Activated naive CD8-positive, alpha-beta T cell (primary cell): ENCODE measurements around the gene SLIT3.

ENCODE experiments used
- H3K27ac Mint-ChIP-seq: one replicate; pipeline ENCODE4 v1.8.0; 2021; ENCODE audit warnings: mixed read lengths
- H3K27me3 Mint-ChIP-seq: one replicate; pipeline ENCODE4 v1.8.0; 2021; ENCODE audit warnings: mixed read lengths
- H3K36me3 Mint-ChIP-seq: one replicate; pipeline ENCODE4 v1.8.0; 2021; ENCODE audit warnings: mixed read lengths
- H3K4me1 Mint-ChIP-seq: one replicate; pipeline ENCODE4 v1.8.0; 2021; ENCODE audit warnings: low read depth, mixed read lengths
- H3K4me3 Mint-ChIP-seq: one replicate; pipeline ENCODE4 v1.8.0; 2021; ENCODE audit warnings: mild to moderate bottlenecking, mixed read lengths
- H3K9me3 Mint-ChIP-seq: one replicate; pipeline ENCODE4 v1.8.0; 2021; ENCODE audit warnings: low read depth, mixed read lengths

SLIT3 gene

DNA sequence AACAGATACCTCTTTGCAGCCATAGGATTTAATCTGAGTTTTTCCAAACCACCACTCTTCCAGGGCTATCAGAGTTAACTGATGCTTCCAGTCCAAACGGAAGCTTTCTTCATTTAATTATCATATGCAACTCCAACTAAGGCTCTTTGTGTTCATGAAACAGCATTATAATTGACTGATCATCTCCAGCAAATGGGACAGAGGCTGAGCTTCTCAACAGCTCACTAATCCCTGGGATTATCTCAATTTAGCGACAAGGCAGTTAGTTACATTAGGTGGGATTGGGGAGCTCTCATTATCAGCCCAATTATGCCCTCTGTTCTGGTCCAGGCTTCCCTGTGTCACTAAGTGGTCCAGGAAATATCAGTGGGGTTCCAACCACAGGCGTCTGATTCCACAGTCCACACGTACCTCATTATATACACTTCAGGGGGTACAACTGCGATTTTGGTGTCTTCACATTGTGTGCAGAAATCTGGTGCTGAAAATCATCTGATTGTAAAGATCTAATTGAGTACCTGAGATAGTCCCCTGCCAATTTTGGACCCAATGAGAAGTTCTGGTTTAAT, 408.2 kb downstream of the SLIT3 start:
- H3K4me1 Mint-ChIP-seq = no peaks in the 10 kb centered on the region
- no peak overlapping the region for H3K27ac Mint-ChIP-seq
- H3K4me3 Mint-ChIP-seq = no peak overlapping the region
- peaks cover 1% of the 10 kb centered on the region for H3K27me3 Mint-ChIP-seq
- H3K9me3 Mint-ChIP-seq = no peaks in the 10 kb centered on the region
- no peaks in the 10 kb centered on the region for H3K36me3 Mint-ChIP-seq

DNA sequence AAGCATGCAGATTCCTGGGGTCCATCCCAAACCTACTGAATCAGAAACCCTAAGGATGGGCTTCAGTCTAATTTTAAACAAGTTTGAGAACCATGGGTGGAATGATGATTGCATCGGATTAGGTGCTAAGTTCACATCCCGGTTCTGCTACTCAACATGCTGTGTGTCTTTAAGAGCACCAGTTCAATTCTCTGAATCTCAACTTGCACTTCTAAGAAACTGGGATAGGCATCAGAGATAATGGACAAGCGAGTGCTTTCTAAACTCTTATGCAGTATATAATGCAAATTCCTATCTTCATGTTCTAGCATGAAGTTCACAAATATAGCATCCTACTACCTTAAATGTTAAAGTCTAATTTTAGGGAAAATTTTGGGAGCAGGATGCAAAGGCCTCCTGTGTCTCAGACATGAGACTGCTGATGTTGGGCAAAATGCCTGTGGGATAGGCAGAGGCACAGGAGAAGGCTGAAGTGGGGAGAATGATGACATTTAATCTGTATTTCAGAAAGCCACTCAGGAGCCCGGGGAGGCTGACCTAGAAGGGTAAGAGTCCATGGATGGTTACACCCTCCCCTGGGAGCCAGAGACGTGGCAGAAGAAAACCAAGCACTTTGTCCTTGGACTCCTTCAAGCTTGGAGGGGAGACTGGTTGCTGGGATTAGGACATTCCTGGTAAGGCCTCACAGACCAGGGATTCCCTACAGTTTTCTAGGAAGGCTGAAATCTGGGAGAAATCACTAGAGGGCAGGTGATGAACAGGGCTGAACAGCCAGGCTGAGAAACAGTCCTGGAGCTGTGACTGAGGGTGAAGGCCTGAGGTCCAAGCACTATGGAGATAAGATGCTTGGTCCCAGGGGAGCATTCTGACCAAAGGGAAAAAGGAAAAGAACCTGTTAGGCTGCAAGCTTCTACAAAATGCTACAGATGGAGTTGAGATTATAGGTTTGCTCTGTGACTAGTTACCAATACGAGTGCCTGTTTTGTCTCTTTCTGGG, 409.8 kb downstream of the SLIT3 start:
- Mint-ChIP-seq H3K27ac (no peak overlapping the region), H3K36me3 (no peaks in the 10 kb centered on the region)

DNA sequence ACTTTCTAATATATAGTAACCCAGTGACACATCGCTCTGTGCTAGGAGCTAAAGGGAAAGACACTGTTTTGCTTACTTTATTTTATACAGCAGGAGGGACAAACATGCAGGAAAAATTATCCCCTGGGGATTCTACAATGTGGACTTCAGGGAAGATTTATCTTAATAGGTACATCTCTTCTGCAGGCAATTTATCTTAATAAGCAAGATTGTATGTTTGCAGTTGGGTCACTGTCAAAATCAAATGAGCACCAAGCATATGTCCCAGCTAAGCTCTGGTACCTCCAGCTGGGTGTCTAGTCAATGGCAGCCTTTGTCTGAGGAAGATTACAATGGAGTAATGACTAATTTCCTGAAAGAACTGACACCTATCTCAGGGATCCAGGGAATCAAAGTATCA, 411.9 kb downstream of the SLIT3 start:
- Mint-ChIP-seq H3K4me3 (no peak overlapping the region), H3K9me3 (no peaks in the 10 kb centered on the region), H3K27me3 (peaks cover 2% of the 10 kb centered on the region), H3K27ac (no peak overlapping the region), H3K36me3 (no peaks in the 10 kb centered on the region), H3K4me1 (no peaks in the 10 kb centered on the region)

More for the DNA sequence above, 409.8 kb downstream of the SLIT3 start:
- Mint-ChIP-seq H3K27me3 (peaks cover 2% of the 10 kb centered on the region), H3K4me1 (no peaks in the 10 kb centered on the region), H3K4me3 (no peak overlapping the region), H3K9me3 (no peaks in the 10 kb centered on the region)

DNA sequence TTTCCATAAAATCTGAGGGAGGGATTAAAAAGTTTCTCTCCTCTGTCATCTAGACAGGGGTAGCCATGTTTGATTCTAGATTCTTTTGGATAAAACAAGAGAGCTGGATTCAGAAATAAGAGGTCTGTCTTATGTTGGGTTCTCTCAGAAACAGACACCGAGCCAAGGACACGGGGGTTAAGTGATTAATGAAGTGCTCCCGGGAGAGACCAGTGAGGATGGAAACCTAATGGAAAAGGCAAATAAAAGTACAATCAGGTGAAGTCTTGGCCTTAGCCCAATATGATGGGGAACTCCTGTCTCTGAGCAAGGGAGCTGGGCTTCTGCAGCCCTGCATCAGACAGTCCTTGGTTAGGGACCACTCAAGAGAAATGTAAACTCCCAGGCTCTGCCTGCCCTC, 413.0 kb downstream of the SLIT3 start:
- Mint-ChIP-seq H3K4me3 (no peak overlapping the region), H3K27ac (no peak overlapping the region), H3K27me3 (peaks cover 2% of the 10 kb centered on the region), H3K4me1 (no peaks in the 10 kb centered on the region), H3K9me3 (no peaks in the 10 kb centered on the region), H3K36me3 (no peaks in the 10 kb centered on the region)

DNA sequence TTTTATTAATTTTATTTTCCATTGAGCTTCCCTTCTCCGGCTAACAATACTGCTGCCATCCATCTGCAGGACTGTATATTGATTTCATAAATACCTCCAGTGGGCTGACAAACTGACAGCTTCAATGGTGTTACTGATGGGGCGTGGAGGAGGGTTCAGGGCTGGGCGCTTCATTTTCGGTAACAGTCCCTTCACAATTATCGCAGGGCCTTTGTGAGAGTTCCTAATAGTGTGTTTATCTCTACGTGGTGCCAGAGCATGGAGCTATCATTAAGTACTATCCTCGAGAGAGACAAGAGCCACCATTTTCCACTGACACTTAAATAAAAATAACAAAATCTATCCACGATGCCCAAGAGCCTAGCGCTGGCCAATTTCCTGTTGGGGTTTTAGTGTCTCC, 414.8 kb downstream of the SLIT3 start:
- H3K9me3 Mint-ChIP-seq = no peaks in the 10 kb centered on the region
- H3K27ac Mint-ChIP-seq = no peak overlapping the region
- no peaks in the 10 kb centered on the region for H3K36me3 Mint-ChIP-seq
- H3K4me3 Mint-ChIP-seq = no peak overlapping the region
- peaks cover 2% of the 10 kb centered on the region for H3K27me3 Mint-ChIP-seq
- H3K4me1 Mint-ChIP-seq = no peaks in the 10 kb centered on the region

DNA sequence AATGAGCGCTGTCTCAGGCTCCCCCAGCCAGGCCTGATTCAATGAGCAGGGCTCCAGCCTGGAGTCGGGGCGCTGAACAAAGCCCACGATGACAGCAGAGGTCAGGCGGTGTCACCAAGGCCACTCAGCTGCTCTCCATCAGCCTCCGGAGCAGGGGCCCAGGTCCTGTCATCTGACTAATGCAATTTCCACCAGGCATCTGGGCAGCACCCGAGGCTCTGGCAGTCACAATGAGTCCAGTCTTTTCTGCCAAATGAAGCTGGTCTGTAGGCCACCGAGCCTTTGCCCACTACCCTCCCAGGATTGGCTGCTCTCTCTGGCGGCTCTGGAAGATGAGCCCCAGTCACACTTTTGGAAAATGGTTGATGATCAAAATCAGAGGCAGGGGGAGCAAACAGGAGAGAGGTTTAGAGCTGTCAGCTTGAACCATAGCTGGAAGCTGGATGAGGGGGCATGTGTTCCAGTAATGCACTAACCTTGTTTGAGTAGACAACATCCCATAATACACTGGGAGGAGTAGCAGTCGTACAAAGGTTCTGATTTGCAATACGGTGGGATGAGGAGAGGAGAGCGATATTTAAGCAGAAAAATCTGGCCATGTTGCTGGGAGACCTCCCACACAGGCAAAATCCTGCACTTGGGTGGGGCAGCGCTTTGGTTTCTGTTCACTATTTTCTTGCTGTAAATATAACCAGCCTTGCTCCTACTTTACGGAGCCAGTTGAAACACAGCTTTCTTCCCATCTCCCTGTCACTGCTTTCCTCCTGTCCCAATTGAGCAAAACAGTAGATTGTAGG, 415.4 kb downstream of the SLIT3 start:
- no peaks in the 10 kb centered on the region for H3K4me1 Mint-ChIP-seq
- H3K27ac Mint-ChIP-seq = no peak overlapping the region

GRCh38 chr5:168883991-168884390, 416.9 kb downstream of the SLIT3 start:
- Mint-ChIP-seq H3K27ac (no peak overlapping the region), H3K9me3 (no peaks in the 10 kb centered on the region), H3K27me3 (peaks cover 2% of the 10 kb centered on the region), H3K36me3 (no peaks in the 10 kb centered on the region), H3K4me3 (no peak overlapping the region), H3K4me1 (no peaks in the 10 kb centered on the region)

More for the DNA sequence above, 415.4 kb downstream of the SLIT3 start:
- Mint-ChIP-seq H3K27me3 (peaks cover 2% of the 10 kb centered on the region), H3K4me3 (no peak overlapping the region), H3K36me3 (no peaks in the 10 kb centered on the region), H3K9me3 (no peaks in the 10 kb centered on the region)

DNA sequence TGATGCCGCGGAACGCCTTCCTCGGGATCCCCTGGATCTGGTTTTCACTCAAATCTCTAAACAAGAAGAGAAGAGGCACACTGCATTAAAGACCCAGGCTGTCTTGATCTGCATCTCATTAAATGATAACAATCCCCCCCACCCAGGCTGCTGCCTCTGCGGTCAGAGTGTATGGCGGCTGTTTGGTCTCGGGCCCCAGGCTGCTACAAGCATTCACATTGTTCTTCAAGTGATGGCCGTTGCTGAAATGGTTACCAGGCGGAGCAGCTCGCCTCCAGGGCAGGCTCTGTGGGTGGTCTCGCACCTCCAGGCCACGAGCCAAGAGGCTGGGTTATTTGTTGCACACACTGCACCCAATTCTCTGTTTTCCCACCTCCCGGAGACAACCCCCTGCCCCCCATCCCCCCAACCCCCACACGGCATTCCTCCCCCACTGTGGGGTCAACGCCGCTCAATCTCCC, 417.6 kb downstream of the SLIT3 start:
- H3K9me3 Mint-ChIP-seq = no peaks in the 10 kb centered on the region
- H3K27me3 Mint-ChIP-seq = peaks cover 2% of the 10 kb centered on the region
- no peak overlapping the region for H3K4me3 Mint-ChIP-seq

DNA sequence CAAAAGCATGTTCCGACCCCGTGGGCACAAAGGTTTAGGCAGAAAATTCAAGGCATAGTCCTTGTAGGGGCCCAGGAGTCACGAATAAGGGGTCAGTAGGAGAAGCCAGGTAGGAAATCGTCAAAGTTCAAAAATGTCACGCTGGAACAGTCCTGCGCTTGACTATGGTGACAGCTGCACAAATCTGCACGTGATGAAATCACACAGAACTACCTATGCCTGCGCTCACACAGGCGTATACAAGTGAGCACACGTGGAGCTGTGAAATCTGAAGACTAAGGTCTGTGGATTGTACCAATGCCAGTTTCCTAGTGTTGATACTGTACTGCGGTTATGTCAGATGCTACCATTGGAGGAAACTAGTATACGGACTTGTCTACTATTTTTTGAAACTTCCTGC, 418.7 kb downstream of the SLIT3 start:
- Mint-ChIP-seq H3K4me1 (no peaks in the 10 kb centered on the region), H3K4me3 (no peak overlapping the region), H3K27me3 (peaks cover 4% of the 10 kb centered on the region), H3K36me3 (no peaks in the 10 kb centered on the region), H3K9me3 (no peaks in the 10 kb centered on the region), H3K27ac (no peak overlapping the region)

More for the DNA sequence above, 417.6 kb downstream of the SLIT3 start:
- H3K27ac Mint-ChIP-seq = no peak overlapping the region
- no peaks in the 10 kb centered on the region for H3K36me3 Mint-ChIP-seq
- no peaks in the 10 kb centered on the region for H3K4me1 Mint-ChIP-seq

DNA sequence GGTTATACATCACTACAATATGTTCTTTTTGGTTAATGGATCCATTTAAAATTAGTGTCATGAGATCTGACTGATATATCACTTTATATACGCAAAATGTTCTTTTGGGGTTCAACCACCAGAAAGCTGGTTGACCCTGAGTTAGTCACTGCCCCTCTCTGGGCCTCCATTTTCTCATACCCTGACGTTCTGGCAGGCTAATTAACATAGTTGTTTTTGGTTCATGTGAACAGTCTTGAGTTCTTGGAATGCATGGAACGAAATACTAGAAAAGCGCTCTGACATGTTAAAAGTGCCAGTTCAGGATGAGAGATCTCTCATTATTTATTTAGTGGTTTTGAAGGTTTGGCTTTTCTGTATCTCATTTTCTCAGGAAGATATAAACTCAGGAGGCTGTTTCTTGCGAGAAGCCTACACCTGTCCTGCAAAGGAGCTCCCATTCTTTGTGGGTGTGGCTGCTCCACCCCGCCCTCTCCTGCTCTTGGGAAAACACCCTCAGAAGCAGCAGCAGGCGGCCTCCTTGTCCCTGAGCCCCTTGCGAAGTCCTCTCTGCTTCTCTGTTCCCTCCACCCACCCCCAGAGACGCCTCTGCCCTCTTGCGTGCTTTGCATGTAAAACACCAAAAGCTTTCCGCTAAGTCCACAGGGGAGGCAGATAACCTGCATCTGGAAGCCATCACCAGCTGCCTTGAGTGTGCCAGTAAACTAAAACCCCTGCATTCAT, 419.4 kb downstream of the SLIT3 start:
- Mint-ChIP-seq H3K4me3 (no peak overlapping the region), H3K4me1 (no peaks in the 10 kb centered on the region), H3K27ac (no peak overlapping the region), H3K27me3 (peaks cover 1% of the 10 kb centered on the region), H3K9me3 (no peaks in the 10 kb centered on the region), H3K36me3 (no peaks in the 10 kb centered on the region)

DNA sequence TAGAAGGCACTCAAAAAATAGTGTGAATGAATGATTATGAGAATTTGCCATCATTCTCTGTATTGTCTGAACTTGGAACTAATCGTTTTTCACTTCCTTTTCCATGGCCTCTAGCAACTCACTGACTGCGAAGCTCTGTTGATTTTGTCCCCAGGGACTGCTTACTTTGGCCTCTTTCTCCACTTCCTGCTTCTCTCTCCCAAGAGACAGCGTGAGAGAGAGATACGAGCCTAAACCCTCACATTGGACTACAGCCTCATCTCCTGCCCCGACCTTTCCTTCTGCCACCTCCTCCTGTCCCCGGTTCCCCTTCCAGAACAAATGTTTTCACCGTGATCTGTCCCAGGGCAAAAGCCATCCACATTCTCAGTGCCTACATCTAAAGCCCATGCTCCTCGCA, 421.0 kb downstream of the SLIT3 start:
- Mint-ChIP-seq H3K36me3 (no peaks in the 10 kb centered on the region), H3K4me1 (no peaks in the 10 kb centered on the region), H3K4me3 (no peak overlapping the region), H3K27me3 (peaks cover 7% of the 10 kb centered on the region), H3K9me3 (no peaks in the 10 kb centered on the region), H3K27ac (no peak overlapping the region)

DNA sequence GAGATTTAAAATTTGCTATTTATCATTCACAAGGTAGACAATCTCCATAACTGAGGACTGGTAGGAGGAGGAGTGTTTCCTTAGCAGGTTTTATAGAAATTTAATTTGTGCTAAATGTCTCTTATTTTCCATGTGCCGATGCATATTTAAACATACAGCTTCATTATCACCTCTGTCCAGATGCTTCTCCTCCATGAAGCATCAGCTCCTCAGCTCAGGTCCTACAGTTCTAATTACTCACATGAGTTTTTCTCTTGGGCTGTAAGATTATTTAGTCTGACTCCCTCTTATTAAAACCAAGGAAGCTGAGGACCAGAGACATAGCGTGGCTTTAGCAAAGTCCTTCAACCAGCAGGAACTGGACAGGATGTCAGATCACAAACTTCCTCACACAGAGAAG, 421.6 kb downstream of the SLIT3 start:
- Mint-ChIP-seq H3K27ac (no peak overlapping the region), H3K36me3 (no peaks in the 10 kb centered on the region), H3K4me3 (no peak overlapping the region), H3K27me3 (peaks cover 9% of the 10 kb centered on the region), H3K4me1 (no peaks in the 10 kb centered on the region), H3K9me3 (no peaks in the 10 kb centered on the region)

DNA sequence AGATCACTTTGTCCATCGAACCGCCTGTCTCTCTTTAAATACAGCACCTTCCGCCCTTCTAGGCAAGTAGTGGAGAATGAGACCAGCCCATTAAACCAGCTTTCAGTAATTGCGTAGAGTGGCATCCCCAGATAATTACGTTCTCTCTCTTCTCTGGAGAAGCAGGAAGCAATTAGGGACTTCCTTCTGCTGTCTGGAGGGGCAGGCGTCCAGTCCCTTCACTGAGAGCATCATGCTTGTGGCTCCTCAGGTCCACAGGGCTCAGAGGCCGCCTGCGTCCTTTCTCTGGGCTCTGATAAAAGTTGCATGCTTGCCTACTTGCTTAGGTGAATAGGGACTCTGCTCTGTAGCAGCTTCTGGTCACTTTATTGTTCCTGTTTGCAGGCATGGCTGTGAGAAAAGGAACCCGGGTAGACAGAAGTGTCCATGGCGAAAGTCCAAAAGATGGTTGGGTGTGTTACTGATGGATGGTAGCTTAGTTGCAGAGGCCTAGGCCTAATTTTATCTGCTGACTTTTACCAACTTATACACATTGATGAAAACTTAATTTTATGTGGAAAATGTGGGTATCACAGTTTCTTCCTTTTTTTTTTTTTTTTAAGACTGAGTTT, 422.7 kb downstream of the SLIT3 start:
- peaks cover 9% of the 10 kb centered on the region for H3K27me3 Mint-ChIP-seq
- no peak overlapping the region for H3K4me3 Mint-ChIP-seq
- H3K9me3 Mint-ChIP-seq = no peaks in the 10 kb centered on the region
- H3K27ac Mint-ChIP-seq = no peak overlapping the region
- no peaks in the 10 kb centered on the region for H3K4me1 Mint-ChIP-seq
- H3K36me3 Mint-ChIP-seq = no peaks in the 10 kb centered on the region
